Right lobe of liver (tissue), 4 donors: ENCODE data around the gene EFCAB14.

Experiments used
- POLR2A ChIP-seq: fragments of 450-650 bp; IDR thresholded peaks from one replicate; pipeline ENCODE4 v1.6.1; 2017; ENCODE audit warnings: antibody characterized with exemption, mild to moderate bottlenecking
- TF ChIP-seq, protein P1 (sequence below), 4 donors: fragments of 200-600 bp in 3 of 4; fragments of 450-650 bp in 1 of 4; IDR thresholded peaks; one replicate each; pipeline versions ENCODE4 v1.5.1 to v1.8.0; 2016 to 2022; ENCODE audit warnings: antibody characterized with exemption in 4 of 4, mild to moderate bottlenecking in 2 of 4
- donor health status: DM: no; HTN: no; CAD: no.
- donor health status: DM: no; HTN: no; CAD: no.
- donor health status: DM: no; HTN: yes; CAD: no.

- TF ChIP-seq, protein P1, sequence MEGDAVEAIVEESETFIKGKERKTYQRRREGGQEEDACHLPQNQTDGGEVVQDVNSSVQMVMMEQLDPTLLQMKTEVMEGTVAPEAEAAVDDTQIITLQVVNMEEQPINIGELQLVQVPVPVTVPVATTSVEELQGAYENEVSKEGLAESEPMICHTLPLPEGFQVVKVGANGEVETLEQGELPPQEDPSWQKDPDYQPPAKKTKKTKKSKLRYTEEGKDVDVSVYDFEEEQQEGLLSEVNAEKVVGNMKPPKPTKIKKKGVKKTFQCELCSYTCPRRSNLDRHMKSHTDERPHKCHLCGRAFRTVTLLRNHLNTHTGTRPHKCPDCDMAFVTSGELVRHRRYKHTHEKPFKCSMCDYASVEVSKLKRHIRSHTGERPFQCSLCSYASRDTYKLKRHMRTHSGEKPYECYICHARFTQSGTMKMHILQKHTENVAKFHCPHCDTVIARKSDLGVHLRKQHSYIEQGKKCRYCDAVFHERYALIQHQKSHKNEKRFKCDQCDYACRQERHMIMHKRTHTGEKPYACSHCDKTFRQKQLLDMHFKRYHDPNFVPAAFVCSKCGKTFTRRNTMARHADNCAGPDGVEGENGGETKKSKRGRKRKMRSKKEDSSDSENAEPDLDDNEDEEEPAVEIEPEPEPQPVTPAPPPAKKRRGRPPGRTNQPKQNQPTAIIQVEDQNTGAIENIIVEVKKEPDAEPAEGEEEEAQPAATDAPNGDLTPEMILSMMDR (IDR thresholded peaks at IDR 0.05), result no peak
- no peak for TF ChIP-seq POLR2A
Observed at GRCh38 chr1:46687921-46688509, 30.9 kb downstream of the EFCAB14 start.
